Measurements from ENCODE around the gene KDM2A. TPM values are rescaled to one million over a fixed set of nuclear protein-coding genes. Genes with fewer than 3 reads are reported as not detected.

The KDM2A gene
- total and polyA plus RNA-seq, 2 of the 13 experiments (the other 11 are each of a cell fraction or from before 2014, with no cell fraction given), result 31.3 to 31.4 TPM

DNA sequence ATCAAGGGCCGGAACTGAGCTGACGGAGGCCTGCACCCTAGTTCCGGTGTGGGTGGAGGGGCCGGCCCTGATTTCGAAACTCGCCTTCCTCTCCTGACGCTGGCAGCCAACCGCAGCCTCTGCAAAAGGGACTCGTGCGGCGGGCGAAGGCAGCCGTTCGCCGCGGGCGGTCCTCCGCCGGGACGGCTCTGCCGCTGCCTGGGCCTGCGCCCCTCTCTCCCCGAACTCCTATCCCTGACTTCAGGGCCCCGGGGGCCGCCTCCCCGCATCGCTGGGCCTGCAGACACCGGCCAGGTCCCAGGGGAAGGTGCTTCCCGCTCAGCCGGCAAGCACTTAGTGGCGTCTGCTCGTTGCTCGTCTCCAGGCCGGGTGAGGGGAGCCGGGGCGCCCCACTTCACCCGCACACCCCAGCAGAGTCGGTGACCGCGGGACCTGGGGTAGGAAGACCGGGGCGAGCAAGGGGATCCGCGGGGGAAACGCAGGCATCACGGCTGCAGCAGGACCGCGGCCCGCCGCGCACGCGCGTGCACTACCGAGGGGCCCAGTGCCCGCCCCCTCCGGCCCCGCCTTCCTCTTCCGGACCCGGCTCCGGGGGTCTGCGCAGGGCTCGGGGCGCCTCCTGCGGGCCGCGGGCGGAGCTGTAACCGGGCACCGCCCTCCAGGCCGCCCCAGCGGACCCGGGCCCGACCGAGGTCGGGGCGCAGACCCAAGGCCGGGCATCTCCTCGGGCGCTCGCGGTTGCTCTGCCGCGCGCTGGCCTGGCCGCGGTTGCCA, 169.6 kb downstream of the KDM2A start (continued):
- TF ChIP-seq, protein P1, sequence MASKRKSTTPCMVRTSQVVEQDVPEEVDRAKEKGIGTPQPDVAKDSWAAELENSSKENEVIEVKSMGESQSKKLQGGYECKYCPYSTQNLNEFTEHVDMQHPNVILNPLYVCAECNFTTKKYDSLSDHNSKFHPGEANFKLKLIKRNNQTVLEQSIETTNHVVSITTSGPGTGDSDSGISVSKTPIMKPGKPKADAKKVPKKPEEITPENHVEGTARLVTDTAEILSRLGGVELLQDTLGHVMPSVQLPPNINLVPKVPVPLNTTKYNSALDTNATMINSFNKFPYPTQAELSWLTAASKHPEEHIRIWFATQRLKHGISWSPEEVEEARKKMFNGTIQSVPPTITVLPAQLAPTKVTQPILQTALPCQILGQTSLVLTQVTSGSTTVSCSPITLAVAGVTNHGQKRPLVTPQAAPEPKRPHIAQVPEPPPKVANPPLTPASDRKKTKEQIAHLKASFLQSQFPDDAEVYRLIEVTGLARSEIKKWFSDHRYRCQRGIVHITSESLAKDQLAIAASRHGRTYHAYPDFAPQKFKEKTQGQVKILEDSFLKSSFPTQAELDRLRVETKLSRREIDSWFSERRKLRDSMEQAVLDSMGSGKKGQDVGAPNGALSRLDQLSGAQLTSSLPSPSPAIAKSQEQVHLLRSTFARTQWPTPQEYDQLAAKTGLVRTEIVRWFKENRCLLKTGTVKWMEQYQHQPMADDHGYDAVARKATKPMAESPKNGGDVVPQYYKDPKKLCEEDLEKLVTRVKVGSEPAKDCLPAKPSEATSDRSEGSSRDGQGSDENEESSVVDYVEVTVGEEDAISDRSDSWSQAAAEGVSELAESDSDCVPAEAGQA (IDR thresholded peaks at IDR 0.05; ENCODE audit: low read depth), result no peak
- TF ChIP-seq, protein P1 (CRISPR knock-in tag; IDR thresholded peaks at IDR 0.05; ENCODE audit: borderline replicate concordance), result 0 out of 2 replicates have a peak, but pooled peaks have one; percentile 77
- TF ChIP-seq AHDC1 (CRISPR knock-in tag; IDR thresholded peaks at IDR 0.05; ENCODE audit: borderline replicate concordance) (peak; percentile 52), ZBTB42 (CRISPR knock-in tag; IDR thresholded peaks at IDR 0.05) (0 out of 2 replicates have a peak, but pooled peaks have one; percentile 61), ZNF547 (CRISPR knock-in tag; IDR thresholded peaks at IDR 0.05) (peak; percentile 91), USF2 (IDR thresholded peaks at IDR 0.05; ENCODE audit: low read depth, low read length) (no peak), USF2 (CRISPR knock-in tag; IDR thresholded peaks at IDR 0.05; ENCODE audit: borderline replicate concordance) (no peak)
- TF ChIP-seq, protein P2, sequence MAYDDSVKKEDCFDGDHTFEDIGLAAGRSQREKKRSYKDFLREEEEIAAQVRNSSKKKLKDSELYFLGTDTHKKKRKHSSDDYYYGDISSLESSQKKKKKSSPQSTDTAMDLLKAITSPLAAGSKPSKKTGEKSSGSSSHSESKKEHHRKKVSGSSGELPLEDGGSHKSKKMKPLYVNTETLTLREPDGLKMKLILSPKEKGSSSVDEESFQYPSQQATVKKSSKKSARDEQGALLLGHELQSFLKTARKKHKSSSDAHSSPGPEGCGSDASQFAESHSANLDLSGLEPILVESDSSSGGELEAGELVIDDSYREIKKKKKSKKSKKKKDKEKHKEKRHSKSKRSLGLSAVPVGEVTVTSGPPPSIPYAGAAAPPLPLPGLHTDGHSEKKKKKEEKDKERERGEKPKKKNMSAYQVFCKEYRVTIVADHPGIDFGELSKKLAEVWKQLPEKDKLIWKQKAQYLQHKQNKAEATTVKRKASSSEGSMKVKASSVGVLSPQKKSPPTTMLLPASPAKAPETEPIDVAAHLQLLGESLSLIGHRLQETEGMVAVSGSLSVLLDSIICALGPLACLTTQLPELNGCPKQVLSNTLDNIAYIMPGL (CRISPR knock-in tag; IDR thresholded peaks at IDR 0.05; ENCODE audit: borderline replicate concordance in 1 of 2, low read depth in 1 of 2), result peak; percentile 60 to 80; a peak in 3 of 4 replicates
